Transverse colon (tissue), 4 donors: Measurements from ENCODE around the gene ACTR3. TPM values are rescaled to one million over a fixed set of nuclear protein-coding genes. Genes with fewer than 3 reads are reported as not detected.
"Not testable (repeated sequence)": the region's sequence is repeated elsewhere in the genome, so short reads cannot be mapped to it uniquely, and the experiment has no call there.

ENCODE experiments used
- DNase-seq: peaks from one replicate; pipeline ENCODE4 v3.0.0-alpha.2; 2019
- H3K27ac ChIP-seq, 4 donors: fragments of 200-600 bp; sonication (generic); 2 replicates each; pipeline ENCODE4 v1.5.1; 2016 to 2018; ENCODE audit warnings: inconsistent platforms in 4 of 4
- H3K27me3 ChIP-seq: fragments of 200-600 bp; sonication (generic); 2 replicates; pipeline ENCODE4 v1.5.1; 2017; ENCODE audit warnings: inconsistent platforms
- H3K36me3 ChIP-seq, 4 donors: fragments of 200-600 bp; sonication (generic); 2 replicates each; pipeline ENCODE4 v1.5.1; 2017 to 2019; ENCODE audit warnings: inconsistent platforms in 4 of 4
- H3K4me1 ChIP-seq, 4 donors: fragments of 200-600 bp; sonication (generic); 2 replicates each; pipeline ENCODE4 v1.5.1; 2017 to 2020; ENCODE audit warnings: inconsistent platforms in 4 of 4
- H3K4me3 ChIP-seq, 4 donors: fragments of 200-600 bp; sonication (generic); 1 replicate in 1 of 4; 2 replicates in 3 of 4; pipeline versions ENCODE4 v1.5.1 to v1.6.1; 2017 to 2019; ENCODE audit warnings: inconsistent platforms in 4 of 4
- H3K9me3 ChIP-seq, 2 donors: fragments of 200-600 bp; sonication (generic); 2 replicates each; pipeline ENCODE4 v1.5.1; 2017 to 2019; ENCODE audit warnings: inconsistent platforms in 2 of 2
- EP300 ChIP-seq: sonication (generic); formaldehyde crosslinking; IDR thresholded peaks from one replicate; pipeline ENCODE4 v1.6.1; 2017; ENCODE audit warnings: antibody characterized with exemption, low read depth
- POLR2A ChIP-seq: fragments of 450-650 bp; IDR thresholded peaks from one replicate; pipeline ENCODE4 v1.6.1; 2016; ENCODE audit warnings: antibody characterized with exemption, mild to moderate bottlenecking, moderate library complexity
- POLR2AphosphoS5 ChIP-seq, 3 donors: sonication (generic); formaldehyde crosslinking; IDR thresholded peaks; one replicate each; pipeline ENCODE4 v1.6.1; 2016; ENCODE audit warnings: antibody characterized with exemption in 3 of 3
- WGBS, 2 donors: methylation state at CpG; one replicate each; pipeline ENCODE4 v1.1.5; 2018; ENCODE audit warnings: low coverage in 1 of 2; 5-methylcytosine and 5-hydroxymethylcytosine counted together
- in situ Hi-C, 4 donors: fragments of 200-750 bp; cut with MboI; loops; one replicate each; pipeline versions ENCODE4 v1.15.0 to v1.15.1; 2017; ENCODE audit warnings: low sequenced_read_pairs in 3 of 4, low pct_ligation_motif_present in 1 of 4, low pct_unique_long_range_greater_than_20kb in 1 of 4
- intact Hi-C: fragments of 100-400 bp; cut with DNase I; formaldehyde crosslinking; loops from one replicate; pipeline ENCODE4 v1.15.1; 2023; ENCODE audit warnings: low total_unique reads
- total RNA-seq, 4 donors: library from RNA; depleted of rRNA; stranded (reverse); fragments of >200 nt; gene quantifications; one replicate each; pipeline ENCODE4 v1.1.0, GENCODE V29; 2016
- TF ChIP-seq, protein P1 (sequence below), 5 experiments: fragments of 200-600 bp in 3 of 5; fragments of 450-650 bp in 2 of 5; sonication (generic) in 3 of 5; IDR thresholded peaks; 1 replicate in 2 of 5; 2 replicates in 3 of 5; pipeline ENCODE4 v1.5.1; 2016 to 2017; ENCODE audit warnings: antibody characterized with exemption in 5 of 5, inconsistent platforms in 3 of 5, mild to moderate bottlenecking in 2 of 5, moderate library complexity in 1 of 5

Gene ACTR3
- total RNA-seq, 4 donors from 2014 or later: 68.8 to 143 (median 114) TPM

DNA sequence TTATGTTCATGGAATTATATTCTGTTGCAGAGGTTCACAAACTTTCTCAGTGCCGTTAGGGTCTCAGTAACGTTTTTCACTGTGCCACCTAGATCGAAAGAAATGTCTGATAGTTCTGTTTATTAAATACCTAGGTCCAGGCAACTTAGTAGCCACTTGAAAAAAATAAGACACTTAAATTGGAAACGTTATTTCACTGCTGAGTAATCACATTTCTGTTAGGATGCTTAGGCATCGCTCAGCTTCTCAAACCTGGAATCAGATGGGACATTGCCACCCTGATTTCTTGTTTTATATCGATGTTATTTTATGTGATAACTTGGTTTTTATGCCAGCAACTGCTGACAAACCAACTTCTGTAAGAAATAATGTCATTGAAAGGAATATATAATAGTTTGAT, 36.0 kb downstream of the ACTR3 start:
- WGBS, 2 donors: 79 to 85% methylated on average over 6 of the region's 6 CpGs

DNA sequence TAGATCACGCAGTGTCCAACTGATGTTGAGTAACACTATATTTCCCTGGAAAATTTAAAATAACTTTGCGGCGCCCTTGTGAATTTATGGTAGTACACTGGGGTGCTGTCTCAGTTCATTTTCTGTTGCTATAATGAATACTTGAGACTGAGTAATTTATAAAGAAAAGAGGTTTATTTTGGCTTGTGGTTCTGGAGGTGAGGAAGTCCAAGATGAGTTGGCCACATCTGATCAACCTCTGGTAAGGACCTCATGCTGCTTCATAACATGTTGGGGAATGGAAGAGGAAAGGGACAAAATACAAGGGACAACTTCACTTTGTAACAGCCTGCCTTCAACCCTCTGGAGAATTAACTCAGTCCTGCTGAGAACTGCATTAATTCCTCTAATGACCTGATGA, 36.4 kb downstream of the ACTR3 start:
- Histone ChIP-seq H3K4me3 (no peak overlapping the region), H3K9me3 (no peaks in the 10 kb centered on the region), H3K36me3 (peaks cover 0 to 43% (median 8%) of the 10 kb centered on the region in 4 donors), H3K27me3 (no peaks in the 10 kb centered on the region), H3K4me1 (no peaks in the 10 kb centered on the region), H3K27ac (no peak overlapping the region)
- in situ Hi-C loops (no loop called here), intact Hi-C loops (no loop called here)
- 90 to 91% methylated on average over 3 of the region's 3 CpGs for WGBS, 2 donors
- no peak for DNase-seq
- TF ChIP-seq POLR2AphosphoS5 (IDR thresholded peaks at IDR 0.05): no peak
- no peak for TF ChIP-seq EP300
- no peak for TF ChIP-seq POLR2A
- TF ChIP-seq, protein P1, sequence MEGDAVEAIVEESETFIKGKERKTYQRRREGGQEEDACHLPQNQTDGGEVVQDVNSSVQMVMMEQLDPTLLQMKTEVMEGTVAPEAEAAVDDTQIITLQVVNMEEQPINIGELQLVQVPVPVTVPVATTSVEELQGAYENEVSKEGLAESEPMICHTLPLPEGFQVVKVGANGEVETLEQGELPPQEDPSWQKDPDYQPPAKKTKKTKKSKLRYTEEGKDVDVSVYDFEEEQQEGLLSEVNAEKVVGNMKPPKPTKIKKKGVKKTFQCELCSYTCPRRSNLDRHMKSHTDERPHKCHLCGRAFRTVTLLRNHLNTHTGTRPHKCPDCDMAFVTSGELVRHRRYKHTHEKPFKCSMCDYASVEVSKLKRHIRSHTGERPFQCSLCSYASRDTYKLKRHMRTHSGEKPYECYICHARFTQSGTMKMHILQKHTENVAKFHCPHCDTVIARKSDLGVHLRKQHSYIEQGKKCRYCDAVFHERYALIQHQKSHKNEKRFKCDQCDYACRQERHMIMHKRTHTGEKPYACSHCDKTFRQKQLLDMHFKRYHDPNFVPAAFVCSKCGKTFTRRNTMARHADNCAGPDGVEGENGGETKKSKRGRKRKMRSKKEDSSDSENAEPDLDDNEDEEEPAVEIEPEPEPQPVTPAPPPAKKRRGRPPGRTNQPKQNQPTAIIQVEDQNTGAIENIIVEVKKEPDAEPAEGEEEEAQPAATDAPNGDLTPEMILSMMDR (IDR thresholded peaks at IDR 0.05): no peak

More for the DNA sequence above, 36.0 kb downstream of the ACTR3 start:
- TF ChIP-seq POLR2A: no peak
- TF ChIP-seq EP300: no peak
- TF ChIP-seq, protein P1 (IDR thresholded peaks at IDR 0.05): no peak
- no peak for TF ChIP-seq POLR2AphosphoS5 (IDR thresholded peaks at IDR 0.05)
- Histone ChIP-seq H3K4me1 (no peaks in the 10 kb centered on the region), H3K4me3 (no peak overlapping the region), H3K27me3 (no peaks in the 10 kb centered on the region), H3K36me3 (peaks cover 0 to 39% (median 7%) of the 10 kb centered on the region in 4 donors), H3K27ac (no peak overlapping the region), H3K9me3 (no peaks in the 10 kb centered on the region)
- intact Hi-C loops: no loop called here
- no peak for DNase-seq
- in situ Hi-C loops: no loop called here

DNA sequence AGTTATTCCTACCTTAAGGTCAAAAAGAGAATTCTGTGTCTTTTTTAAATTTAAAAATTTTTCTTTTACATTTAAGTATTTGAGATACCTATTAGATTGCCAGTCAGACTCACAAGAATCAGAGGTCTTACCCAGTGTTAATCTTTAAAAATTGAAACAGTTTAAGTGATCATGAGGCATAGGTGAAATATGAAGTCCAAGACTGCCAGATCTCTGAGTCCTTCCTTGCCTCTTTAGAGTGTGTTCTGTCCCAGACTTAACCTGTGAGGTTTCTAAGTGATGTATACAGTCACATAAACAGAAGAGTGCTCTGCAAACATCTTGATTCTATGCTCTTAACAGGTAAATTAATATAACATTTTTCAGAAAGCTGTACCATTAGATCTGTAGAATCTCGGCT, 40.6 kb downstream of the ACTR3 start:
- H3K36me3 ChIP-seq: peaks cover 0 to 56% (median 24%) of the 10 kb centered on the region in 4 donors
- no peak for TF ChIP-seq EP300
- DNase-seq: no peak
- in situ Hi-C loops: no loop called here
- 88 to 100% methylated on average over 1 of the region's 1 CpG for WGBS, 2 donors
- H3K4me3 ChIP-seq: no peak overlapping the region
- no peaks in the 10 kb centered on the region for H3K9me3 ChIP-seq
- H3K4me1 ChIP-seq: no peaks in the 10 kb centered on the region
- intact Hi-C loops: no loop called here
- no peak overlapping the region for H3K27ac ChIP-seq
- no peaks in the 10 kb centered on the region for H3K27me3 ChIP-seq

DNA sequence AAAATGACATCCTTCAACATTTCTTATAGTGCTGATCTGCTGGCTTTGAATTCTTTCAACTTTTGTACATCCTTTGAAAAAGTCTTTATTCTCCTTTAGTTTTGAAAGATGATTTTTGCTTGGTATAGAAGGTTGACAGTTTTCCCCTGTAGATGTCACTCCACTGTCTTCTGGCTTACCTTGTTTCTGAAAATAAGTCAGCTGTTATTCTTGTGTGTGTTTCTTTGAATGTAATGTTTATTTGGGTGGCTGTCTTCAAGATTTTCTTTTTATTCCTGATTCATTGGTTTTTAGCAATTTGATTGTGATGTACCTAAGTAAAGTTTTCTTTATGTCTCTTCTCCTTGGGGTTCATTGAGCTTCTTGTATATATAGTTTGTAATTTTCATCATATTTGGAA, 47.6 kb downstream of the ACTR3 start:
- Histone ChIP-seq H3K9me3 (peaks cover 3 to 7% of the 10 kb centered on the region in 2 donors), H3K27ac (no peak overlapping the region), H3K36me3 (peaks cover 0 to 84% (median 40%) of the 10 kb centered on the region in 4 donors), H3K4me3 (no peak overlapping the region), H3K4me1 (no peaks in the 10 kb centered on the region), H3K27me3 (no peaks in the 10 kb centered on the region)
- in situ Hi-C loops (no loop called here), intact Hi-C loops (no loop called here)
- no peak for TF ChIP-seq POLR2AphosphoS5 (IDR thresholded peaks at IDR 0.05)
- TF ChIP-seq POLR2A: no peak
- TF ChIP-seq EP300: no peak
- TF ChIP-seq, protein P1 (IDR thresholded peaks at IDR 0.05): no peak
- DNase-seq: no peak

DNA sequence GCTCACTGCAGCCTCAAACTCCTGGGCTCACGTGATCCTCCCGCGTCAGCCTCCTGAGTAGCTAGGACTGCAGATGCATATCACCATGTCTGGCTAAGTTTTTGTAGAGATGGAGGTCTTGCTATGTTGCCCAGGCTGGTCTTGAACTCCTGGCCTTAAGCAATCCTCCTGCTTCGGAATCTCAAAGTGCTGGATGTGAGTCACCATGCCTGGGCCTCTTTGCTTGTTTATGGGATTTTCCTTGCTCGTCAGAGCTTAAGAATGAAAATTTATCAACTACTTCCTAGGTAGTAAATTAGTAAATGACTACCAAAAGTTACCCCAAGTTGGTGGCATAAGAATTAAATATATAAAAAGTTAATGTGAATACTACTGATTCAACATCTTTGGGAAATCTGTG, 51.0 kb downstream of the ACTR3 start:
- in situ Hi-C loops (no loop called here), intact Hi-C loops (no loop called here)
- H3K36me3 ChIP-seq: peaks cover 0 to 71% (median 34%) of the 10 kb centered on the region in 4 donors
- DNase-seq: no peak
- no peak overlapping the region for H3K4me3 ChIP-seq
- TF ChIP-seq, protein P1 (IDR thresholded peaks at IDR 0.05): no peak
- TF ChIP-seq EP300 (no peak), POLR2AphosphoS5 (IDR thresholded peaks at IDR 0.05) (no peak)
- H3K27me3 ChIP-seq: no peaks in the 10 kb centered on the region
- H3K27ac ChIP-seq: no peak overlapping the region
- no peaks in the 10 kb centered on the region for H3K4me1 ChIP-seq
- 82 to 83% methylated on average over 2 to 5 of the region's 5 CpGs for WGBS, 2 donors
- H3K9me3 ChIP-seq: peaks cover 3 to 7% of the 10 kb centered on the region in 2 donors

DNA sequence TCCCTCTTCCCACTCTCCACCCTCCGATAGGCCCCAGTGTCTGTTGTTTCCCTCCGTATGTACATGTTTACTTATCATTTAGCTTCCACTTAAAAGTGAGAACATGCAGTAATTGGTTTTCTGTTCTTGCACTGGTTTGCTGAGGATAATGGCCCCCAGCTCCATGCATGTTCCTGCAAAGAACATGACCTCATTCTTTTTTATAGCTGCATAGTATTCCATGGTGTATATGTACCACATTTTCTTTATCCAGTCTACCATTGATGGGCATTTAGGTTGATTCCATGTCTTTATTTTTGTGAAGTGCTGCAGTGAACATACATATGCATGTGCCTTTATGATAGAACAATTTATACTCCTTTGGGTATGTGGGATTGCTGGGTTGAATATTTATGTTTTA, 55.9 kb downstream of the ACTR3 start:
- H3K9me3 ChIP-seq, H3K27ac ChIP-seq, DNase-seq, intact Hi-C loops, in situ Hi-C loops, H3K4me1 ChIP-seq, H3K27me3 ChIP-seq, H3K4me3 ChIP-seq: not testable (repeated sequence)
- WGBS, 2 donors: 96 to 100% methylated on average over 1 to 2 of the region's 2 CpGs
- H3K36me3 ChIP-seq: peaks cover 0 to 51% (median 22%) of the 10 kb centered on the region in 4 donors

DNA sequence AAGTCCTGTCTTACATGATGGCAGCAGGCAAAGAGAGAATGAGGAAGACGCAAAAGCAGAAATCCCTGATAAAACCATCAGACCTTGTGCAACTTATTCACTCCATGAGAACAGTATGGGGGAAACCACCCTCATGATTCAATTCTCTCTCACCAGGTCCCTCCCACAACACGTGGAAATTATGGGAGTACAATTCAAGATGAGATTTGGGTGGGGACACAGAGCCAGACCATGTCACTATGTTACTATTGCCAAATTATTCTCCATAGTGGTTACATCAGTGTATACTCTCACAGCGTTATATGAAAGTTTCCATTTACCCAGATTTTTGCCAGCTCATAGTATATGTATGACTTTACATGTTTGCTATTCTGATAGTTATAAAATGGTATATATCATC, 61.0 kb downstream of the ACTR3 start:
- in situ Hi-C loops: loop anchor here in 1 of 4 donors (25.0 kb wide), 1 partner anchor 189 kb away; the partner anchor contains the start of gene SLC35F5
- WGBS, 2 donors: 87 to 90% methylated on average over 2 to 3 of the region's 3 CpGs
- H3K27ac ChIP-seq, H3K9me3 ChIP-seq, H3K4me1 ChIP-seq, intact Hi-C loops, H3K27me3 ChIP-seq, H3K4me3 ChIP-seq, DNase-seq: not testable (repeated sequence)
- peaks cover 0 to 64% (median 30%) of the 10 kb centered on the region in 4 donors for H3K36me3 ChIP-seq
